Measurements from ENCODE around the gene ADAM22.

ADAM22 gene

GRCh38 chr7:88116235-88116795, 182.3 kb downstream of the ADAM22 start:
- no peak for TF ChIP-seq MYC (IDR thresholded peaks at IDR 0.05; ENCODE audit: low read depth, low read length)
- TF ChIP-seq, protein P1, sequence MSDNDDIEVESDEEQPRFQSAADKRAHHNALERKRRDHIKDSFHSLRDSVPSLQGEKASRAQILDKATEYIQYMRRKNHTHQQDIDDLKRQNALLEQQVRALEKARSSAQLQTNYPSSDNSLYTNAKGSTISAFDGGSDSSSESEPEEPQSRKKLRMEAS (IDR thresholded peaks at IDR 0.05; ENCODE audit: low read depth, low read length): no peak
- TF ChIP-seq POLR2A (IDR thresholded peaks at IDR 0.05; ENCODE audit: extremely low read depth, insufficient read length): no peak
- TF ChIP-seq, protein P2, sequence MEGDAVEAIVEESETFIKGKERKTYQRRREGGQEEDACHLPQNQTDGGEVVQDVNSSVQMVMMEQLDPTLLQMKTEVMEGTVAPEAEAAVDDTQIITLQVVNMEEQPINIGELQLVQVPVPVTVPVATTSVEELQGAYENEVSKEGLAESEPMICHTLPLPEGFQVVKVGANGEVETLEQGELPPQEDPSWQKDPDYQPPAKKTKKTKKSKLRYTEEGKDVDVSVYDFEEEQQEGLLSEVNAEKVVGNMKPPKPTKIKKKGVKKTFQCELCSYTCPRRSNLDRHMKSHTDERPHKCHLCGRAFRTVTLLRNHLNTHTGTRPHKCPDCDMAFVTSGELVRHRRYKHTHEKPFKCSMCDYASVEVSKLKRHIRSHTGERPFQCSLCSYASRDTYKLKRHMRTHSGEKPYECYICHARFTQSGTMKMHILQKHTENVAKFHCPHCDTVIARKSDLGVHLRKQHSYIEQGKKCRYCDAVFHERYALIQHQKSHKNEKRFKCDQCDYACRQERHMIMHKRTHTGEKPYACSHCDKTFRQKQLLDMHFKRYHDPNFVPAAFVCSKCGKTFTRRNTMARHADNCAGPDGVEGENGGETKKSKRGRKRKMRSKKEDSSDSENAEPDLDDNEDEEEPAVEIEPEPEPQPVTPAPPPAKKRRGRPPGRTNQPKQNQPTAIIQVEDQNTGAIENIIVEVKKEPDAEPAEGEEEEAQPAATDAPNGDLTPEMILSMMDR (IDR thresholded peaks at IDR 0.05; ENCODE audit: low read depth, low read length): no peak
- H3K4me3 ChIP-seq (ENCODE audit: low read depth, low read length): no peak overlapping the region
- DNase-seq (ENCODE audit: low read depth): no peak

DNA sequence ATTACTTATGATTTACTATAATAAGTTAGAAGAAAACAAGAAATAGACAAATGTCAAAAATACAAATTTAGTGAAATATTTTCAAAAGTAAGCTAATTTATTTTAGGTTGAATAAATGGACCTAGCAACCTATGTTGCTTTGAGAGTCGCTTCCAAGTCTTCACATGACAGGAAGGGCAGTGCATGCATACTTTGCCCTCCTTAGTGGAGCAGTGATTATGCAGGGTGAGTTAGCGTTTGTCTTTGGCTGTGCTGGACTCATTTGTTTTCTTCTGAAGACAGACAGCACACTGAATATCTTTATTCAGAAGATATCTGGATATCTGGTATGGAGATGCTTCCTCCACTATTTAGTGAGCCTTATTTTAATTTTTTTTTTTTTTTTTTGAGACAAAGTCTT, 183.3 kb downstream of the ADAM22 start:
- no peak for DNase-seq (ENCODE audit: low read depth)
- TF ChIP-seq MYC (IDR thresholded peaks at IDR 0.05; ENCODE audit: low read depth, low read length): no peak
- TF ChIP-seq, protein P1 (IDR thresholded peaks at IDR 0.05; ENCODE audit: low read depth, low read length): no peak
- no peak for TF ChIP-seq POLR2A (IDR thresholded peaks at IDR 0.05; ENCODE audit: extremely low read depth, insufficient read length)
- TF ChIP-seq, protein P2 (IDR thresholded peaks at IDR 0.05; ENCODE audit: low read depth, low read length): no peak
- H3K4me3 ChIP-seq (ENCODE audit: low read depth, low read length): no peak overlapping the region

- no peak for DNase-seq (ENCODE audit: low read depth)
- TF ChIP-seq MYC (IDR thresholded peaks at IDR 0.05; ENCODE audit: low read depth, low read length) (no peak), POLR2A (IDR thresholded peaks at IDR 0.05; ENCODE audit: extremely low read depth, insufficient read length) (no peak)
- TF ChIP-seq, protein P1 (IDR thresholded peaks at IDR 0.05; ENCODE audit: low read depth, low read length): no peak
- TF ChIP-seq, protein P2 (IDR thresholded peaks at IDR 0.05; ENCODE audit: low read depth, low read length): no peak
- H3K4me3 ChIP-seq (ENCODE audit: low read depth, low read length): no peak overlapping the region
Observed at GRCh38 chr7:88121335-88121734, 187.3 kb downstream of the ADAM22 start.

- H3K4me3 ChIP-seq (ENCODE audit: low read depth, low read length): no peak overlapping the region
- TF ChIP-seq MYC (IDR thresholded peaks at IDR 0.05; ENCODE audit: low read depth, low read length): no peak
- no peak for TF ChIP-seq POLR2A (IDR thresholded peaks at IDR 0.05; ENCODE audit: extremely low read depth, insufficient read length)
- TF ChIP-seq, protein P2 (IDR thresholded peaks at IDR 0.05; ENCODE audit: low read depth, low read length): no peak
- TF ChIP-seq, protein P1 (IDR thresholded peaks at IDR 0.05; ENCODE audit: low read depth, low read length): no peak
- no peak for DNase-seq (ENCODE audit: low read depth)
Observed at GRCh38 chr7:88127637-88128290, 193.7 kb downstream of the ADAM22 start.

DNA sequence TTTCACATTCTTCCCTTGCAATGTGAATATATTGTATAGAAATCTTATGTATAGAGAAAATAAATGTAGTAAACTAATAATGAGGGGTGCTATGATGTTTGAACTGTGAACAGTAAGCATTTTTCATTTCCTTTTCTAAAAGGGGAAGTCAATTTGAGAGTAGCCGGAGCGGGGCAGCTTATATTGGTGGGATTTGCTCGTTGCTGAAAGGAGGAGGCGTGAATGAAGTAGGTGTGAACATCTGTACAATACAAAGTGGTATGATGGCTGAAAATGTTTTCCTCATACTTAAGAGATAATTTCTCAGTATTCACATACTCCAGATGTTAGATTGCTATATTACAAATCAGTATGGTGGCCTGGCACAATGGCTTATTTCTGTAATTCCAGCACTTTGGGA, 198.7 kb downstream of the ADAM22 start:
- TF ChIP-seq, protein P2 (IDR thresholded peaks at IDR 0.05; ENCODE audit: low read depth, low read length): no peak
- TF ChIP-seq, protein P1 (IDR thresholded peaks at IDR 0.05; ENCODE audit: low read depth, low read length): no peak
- H3K4me3 ChIP-seq (ENCODE audit: low read depth, low read length): no peak overlapping the region
- peak; percentile 20 for DNase-seq (ENCODE audit: low read depth)

Data from NB4 (cell line).